OCI-LY7 (cell line): ENCODE data around the gene RWDD3.

Experiments used
- EZH2phosphoT487 ChIP-seq: fragments of 200-600 bp; sonication (generic); IDR thresholded peaks from 2 replicates; pipeline ENCODE4 v1.6.1; 2018; ENCODE audit warnings: low read depth, borderline replicate concordance, mild to moderate bottlenecking, mixed run types, antibody characterized with exemption, low read length, moderate library complexity, mixed read lengths
- TF ChIP-seq, protein P1 (sequence below): fragments of 200-600 bp; sonication (generic); conservative IDR thresholded peaks from 2 replicates; pipeline ENCODE4 v1.5.1; 2014; ENCODE audit warnings: mild to moderate bottlenecking, antibody characterized with exemption, low read length, moderate library complexity, mixed read lengths

DNA sequence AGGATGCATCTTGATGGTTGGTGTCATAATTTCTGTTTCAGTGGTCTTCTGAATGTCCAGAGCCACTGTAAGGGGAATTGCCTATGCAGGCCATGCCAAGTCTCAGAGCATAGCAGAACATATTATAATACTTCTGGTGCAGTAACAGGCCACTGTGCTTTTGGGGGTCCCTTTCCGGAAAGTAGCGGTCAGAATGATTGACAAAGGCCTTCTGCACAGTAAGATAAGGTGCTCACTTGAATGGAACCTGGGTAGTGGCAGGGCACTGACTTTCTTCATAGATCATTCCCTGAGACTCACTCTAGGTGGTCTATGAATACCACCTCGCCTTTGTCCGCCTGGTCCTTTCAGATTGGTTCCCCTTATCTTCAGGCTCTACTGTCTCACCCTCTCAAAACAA, 28.9 kb downstream of the RWDD3 start:
- TF ChIP-seq EZH2phosphoT487 = no peak
- TF ChIP-seq, protein P1, sequence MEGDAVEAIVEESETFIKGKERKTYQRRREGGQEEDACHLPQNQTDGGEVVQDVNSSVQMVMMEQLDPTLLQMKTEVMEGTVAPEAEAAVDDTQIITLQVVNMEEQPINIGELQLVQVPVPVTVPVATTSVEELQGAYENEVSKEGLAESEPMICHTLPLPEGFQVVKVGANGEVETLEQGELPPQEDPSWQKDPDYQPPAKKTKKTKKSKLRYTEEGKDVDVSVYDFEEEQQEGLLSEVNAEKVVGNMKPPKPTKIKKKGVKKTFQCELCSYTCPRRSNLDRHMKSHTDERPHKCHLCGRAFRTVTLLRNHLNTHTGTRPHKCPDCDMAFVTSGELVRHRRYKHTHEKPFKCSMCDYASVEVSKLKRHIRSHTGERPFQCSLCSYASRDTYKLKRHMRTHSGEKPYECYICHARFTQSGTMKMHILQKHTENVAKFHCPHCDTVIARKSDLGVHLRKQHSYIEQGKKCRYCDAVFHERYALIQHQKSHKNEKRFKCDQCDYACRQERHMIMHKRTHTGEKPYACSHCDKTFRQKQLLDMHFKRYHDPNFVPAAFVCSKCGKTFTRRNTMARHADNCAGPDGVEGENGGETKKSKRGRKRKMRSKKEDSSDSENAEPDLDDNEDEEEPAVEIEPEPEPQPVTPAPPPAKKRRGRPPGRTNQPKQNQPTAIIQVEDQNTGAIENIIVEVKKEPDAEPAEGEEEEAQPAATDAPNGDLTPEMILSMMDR = no peak
